HepG2 (cell line): ENCODE data around the gene AKAP12. TPM values are rescaled to one million over a fixed set of nuclear protein-coding genes. Genes with fewer than 3 reads are reported as not detected.
A peak's percentile ranks its signal among the peaks of the same experiment; 100 is the strongest.

Source experiments
- ELF1 ChIP-seq: sonication (generic); formaldehyde crosslinking; IDR thresholded peaks from 2 replicates; pipeline ENCODE4 v1.4.0; 2020; ENCODE audit warnings: missing genetic modification reagents
- FOXM1 ChIP-seq: sonication (generic); formaldehyde crosslinking; IDR thresholded peaks from 2 replicates; pipeline ENCODE4 v1.5.0; 2020; ENCODE audit warnings: missing genetic modification reagents
- HOXA3 ChIP-seq: sonication (generic); formaldehyde crosslinking; IDR thresholded peaks from 2 replicates; pipeline ENCODE4 v1.5.0; 2020; ENCODE audit warnings: missing genetic modification reagents
- MBNL3 ChIP-seq: fragments of 250-450 bp; sonication (Bioruptor Pico); conservative IDR thresholded peaks from 2 replicates; pipeline ENCODE4 v1.8.0; 2022; ENCODE audit warnings: mild to moderate bottlenecking, inconsistent platforms
- NR2C2 ChIP-seq: sonication (generic); formaldehyde crosslinking; IDR thresholded peaks from 2 replicates; pipeline ENCODE4 v1.4.0; 2020; ENCODE audit warnings: missing genetic modification reagents, mild to moderate bottlenecking, moderate library complexity, borderline replicate concordance
- PBX2 ChIP-seq: IDR thresholded peaks from 2 replicates; pipeline ENCODE4 v1.6.1; 2016; ENCODE audit warnings: control low read depth
- PLSCR1 ChIP-seq: sonication (generic); formaldehyde crosslinking; IDR thresholded peaks from 2 replicates; pipeline ENCODE4 v1.5.0; 2020; ENCODE audit warnings: missing genetic modification reagents, mild to moderate bottlenecking, borderline replicate concordance
- SMC3 ChIP-seq: IDR thresholded peaks from 2 replicates; pipeline ENCODE4 v1.6.1; 2011; ENCODE audit warnings: low read length, improper control_type of control experiment
- SP1 ChIP-seq, 2 experiments: fragments of 450-650 bp in 1 of 2; sonication (generic) in 1 of 2; formaldehyde crosslinking in 1 of 2; IDR thresholded peaks; 2 replicates each; pipeline versions ENCODE4 v1.4.0 to v1.6.1; 2016 to 2020; ENCODE audit warnings: missing genetic modification reagents in 1 of 2
- ZHX2 ChIP-seq, 2 experiments: sonication (generic) in 1 of 2; formaldehyde crosslinking in 1 of 2; IDR thresholded peaks; 2 replicates each; pipeline versions ENCODE4 v1.6.1 to v1.9.0; 2014 to 2022; ENCODE audit warnings: antibody characterized with exemption in 1 of 2, borderline replicate concordance in 1 of 2, inconsistent platforms in 1 of 2, low read depth in 1 of 2, missing genetic modification reagents in 1 of 2
- ZNF124 ChIP-seq: sonication (generic); formaldehyde crosslinking; IDR thresholded peaks from 2 replicates; pipeline ENCODE4 v1.4.0; 2020; ENCODE audit warnings: missing genetic modification reagents
- ZNF281 ChIP-seq: sonication (generic); formaldehyde crosslinking; IDR thresholded peaks from 2 replicates; pipeline ENCODE4 v1.4.0; 2020; ENCODE audit warnings: missing genetic modification reagents, borderline replicate concordance
- ZNF431 ChIP-seq: sonication (generic); formaldehyde crosslinking; IDR thresholded peaks from 2 replicates; pipeline ENCODE4 v1.9.0; 2022; ENCODE audit warnings: missing genetic modification reagents, low read depth, mild to moderate bottlenecking, borderline replicate concordance
- ZNF768 ChIP-seq: sonication (generic); formaldehyde crosslinking; IDR thresholded peaks from 2 replicates; pipeline ENCODE4 v1.4.0; 2020; ENCODE audit warnings: missing genetic modification reagents
- polyA plus RNA-seq, 8 experiments: library from polyadenylated mRNA; depleted of rRNA in 3 of 8; stranded (reverse) in 7 of 8; unstranded in 1 of 8; fragments of >200 nt; fragmentation: Illumina TruSeq in 4 of 8; extraction: Trizol in 4 of 8; gene quantifications; 2 replicates each; pipeline versions ENCODE4 v1.2.1 to v1.2.3, GENCODE V29; 2011 to 2016; ENCODE audit warnings: low read depth in 4 of 8, missing spikeins in 1 of 8, mixed read lengths in 1 of 8; ENCODE audit not compliant: insufficient read depth in 1 of 8
- total RNA-seq, 5 experiments: library from RNA; depleted of rRNA; stranded (reverse); fragments of >200 nt; fragmentation: Illumina TruSeq; extraction: Trizol; gene quantifications; 2 replicates each; pipeline ENCODE4 v1.2.3, GENCODE V29; 2016; ENCODE audit warnings: low read depth in 1 of 5

AKAP12 gene
- total and polyA plus RNA-seq, 2 of the 13 experiments (the other 11 are each of a cell fraction or from before 2014, with no cell fraction given) = 10.6 to 19.0 TPM

- TF ChIP-seq ZHX2 (IDR thresholded peaks at IDR 0.05; ENCODE audit: low read depth) = no peak
- no peak for TF ChIP-seq ZHX2 (CRISPR knock-in tag; IDR thresholded peaks at IDR 0.05; ENCODE audit: borderline replicate concordance)
- TF ChIP-seq SP1 (IDR thresholded peaks at IDR 0.05) = no peak
- no peak for TF ChIP-seq SP1 (CRISPR knock-in tag; IDR thresholded peaks at IDR 0.05)
- TF ChIP-seq ZNF431 (CRISPR knock-in tag) = no peak
- TF ChIP-seq ELF1 (CRISPR knock-in tag) = no peak
- TF ChIP-seq PBX2 (CRISPR knock-in tag) = no peak
- TF ChIP-seq FOXM1 = no peak
- no peak for TF ChIP-seq ZNF281 (CRISPR knock-in tag)
- peak; percentile 56; the same call in 1 of the 2 replicates for TF ChIP-seq ZNF768 (CRISPR knock-in tag)
- peak; percentile 97 for TF ChIP-seq SMC3
- TF ChIP-seq MBNL3 (CRISPR knock-in tag) = no peak
- TF ChIP-seq ZNF124 (CRISPR knock-in tag) = no peak
- no peak for TF ChIP-seq NR2C2 (CRISPR knock-in tag)
- TF ChIP-seq PLSCR1 (CRISPR knock-in tag) = no peak
- TF ChIP-seq HOXA3 (CRISPR knock-in tag) = peak; percentile 52; the same call in 1 of the 2 replicates
Observed at GRCh38 chr6:151323791-151324487, 84.2 kb downstream of the AKAP12 start (continued).
